GM23248 (cell line): ENCODE results near the gene SLC6A2. TPM values are rescaled to one million over a fixed set of nuclear protein-coding genes. Genes with fewer than 3 reads are reported as not detected.

ENCODE experiments used
- DNase-seq: peaks from one replicate; pipeline ENCODE4 v3.0.0-alpha.2; 2015
- H2AFZ ChIP-seq: fragments of 200-600 bp; sonication (generic); 2 replicates; pipeline ENCODE4 v1.6.1; 2016; ENCODE audit warnings: antibody characterized with exemption
- H3F3A ChIP-seq: fragments of 200-600 bp; sonication (generic); 2 replicates; pipeline ENCODE4 v1.6.1; 2016; ENCODE audit warnings: mild to moderate bottlenecking, antibody characterized with exemption, mixed run types; ENCODE audit not compliant: insufficient read depth
- H3K27ac ChIP-seq: fragments of 200-600 bp; sonication (generic); 2 replicates; pipeline ENCODE4 v1.5.1; 2016; ENCODE audit warnings: mild to moderate bottlenecking
- H3K27me3 ChIP-seq: fragments of 200-600 bp; sonication (generic); replicated peaks from 2 replicates; pipeline ENCODE4 v1.6.1; 2016; ENCODE audit warnings: mild to moderate bottlenecking; ENCODE audit not compliant: insufficient read depth
- H3K36me3 ChIP-seq: fragments of 200-600 bp; sonication (generic); 2 replicates; pipeline ENCODE4 v1.6.1; 2016; ENCODE audit warnings: low read depth, mild to moderate bottlenecking
- H3K4me1 ChIP-seq: fragments of 200-600 bp; sonication (generic); 2 replicates; pipeline ENCODE4 v1.6.1; 2016; ENCODE audit warnings: mild to moderate bottlenecking; ENCODE audit not compliant: insufficient read depth
- H3K4me2 ChIP-seq: fragments of 200-600 bp; sonication (generic); one replicate; pipeline ENCODE4 v1.6.1; 2016; ENCODE audit warnings: mild to moderate bottlenecking; ENCODE audit not compliant: unreplicated experiment
- H3K4me3 ChIP-seq: fragments of 200-600 bp; sonication (generic); 2 replicates; pipeline ENCODE4 v1.5.1; 2016; ENCODE audit warnings: mild to moderate bottlenecking
- H3K79me2 ChIP-seq: fragments of 200-600 bp; sonication (generic); 2 replicates; pipeline ENCODE4 v1.6.1; 2016; ENCODE audit warnings: mild to moderate bottlenecking; ENCODE audit not compliant: insufficient read depth
- H3K9ac ChIP-seq: fragments of 200-600 bp; sonication (generic); 2 replicates; pipeline ENCODE4 v1.6.1; 2016; ENCODE audit warnings: mild to moderate bottlenecking
- H3K9me2 ChIP-seq: fragments of 200-600 bp; sonication (generic); 2 replicates; pipeline ENCODE4 v1.6.1; 2016; ENCODE audit warnings: mixed run types, mild to moderate bottlenecking, moderate library complexity; ENCODE audit not compliant: insufficient read depth
- H3K9me3 ChIP-seq: fragments of 200-600 bp; sonication (generic); one replicate; pipeline ENCODE4 v1.6.1; 2017; ENCODE audit warnings: low read depth
- H4K20me1 ChIP-seq: fragments of 200-600 bp; sonication (generic); 2 replicates; pipeline ENCODE4 v1.6.0; 2016; ENCODE audit not compliant: insufficient read depth
- EZH2 ChIP-seq: fragments of 200-600 bp; sonication (generic); IDR thresholded peaks from 2 replicates; pipeline ENCODE4 v1.6.1; 2018; ENCODE audit warnings: antibody characterized with exemption, mild to moderate bottlenecking; ENCODE audit not compliant: insufficient read depth, poor library complexity, severe bottlenecking
- EZH2phosphoT487 ChIP-seq: fragments of 200-600 bp; sonication (generic); IDR thresholded peaks from 2 replicates; pipeline ENCODE4 v1.6.1; 2018; ENCODE audit warnings: antibody characterized with exemption, moderate library complexity, mild to moderate bottlenecking, low read depth; ENCODE audit not compliant: insufficient read depth
- WGBS, 2 experiments: methylation state at CpG; one replicate each; pipeline ENCODE4 v1.1.6; 2015 to 2017; ENCODE audit warnings: low lambda C conversion rate in 2 of 2, low coverage in 1 of 2; ENCODE audit errors: missing lambda C conversion rate in 2 of 2; 5-methylcytosine and 5-hydroxymethylcytosine counted together
- in situ Hi-C: fragments of 300-500 bp; cut with MboI; formaldehyde crosslinking; loops from 2 replicates; pipeline ENCODE4 v1.15.0; 2020
- polyA plus RNA-seq: library from polyadenylated mRNA; unstranded; fragments of >200 nt; fragmentation: Nextera tagmentation; extraction: Ambion mirVana; gene quantifications from 2 replicates; pipeline ENCODE4 v1.2.1, GENCODE V29; 2016
- total RNA-seq: library from RNA; depleted of rRNA; stranded (reverse); fragments of >200 nt; shearing (Covaris generic); gene quantifications from 2 replicates; pipeline ENCODE4 v1.2.3, GENCODE V29; 2014

Gene SLC6A2
- total and polyA plus RNA-seq, 2 experiments from 2014 or later, result not detected

DNA sequence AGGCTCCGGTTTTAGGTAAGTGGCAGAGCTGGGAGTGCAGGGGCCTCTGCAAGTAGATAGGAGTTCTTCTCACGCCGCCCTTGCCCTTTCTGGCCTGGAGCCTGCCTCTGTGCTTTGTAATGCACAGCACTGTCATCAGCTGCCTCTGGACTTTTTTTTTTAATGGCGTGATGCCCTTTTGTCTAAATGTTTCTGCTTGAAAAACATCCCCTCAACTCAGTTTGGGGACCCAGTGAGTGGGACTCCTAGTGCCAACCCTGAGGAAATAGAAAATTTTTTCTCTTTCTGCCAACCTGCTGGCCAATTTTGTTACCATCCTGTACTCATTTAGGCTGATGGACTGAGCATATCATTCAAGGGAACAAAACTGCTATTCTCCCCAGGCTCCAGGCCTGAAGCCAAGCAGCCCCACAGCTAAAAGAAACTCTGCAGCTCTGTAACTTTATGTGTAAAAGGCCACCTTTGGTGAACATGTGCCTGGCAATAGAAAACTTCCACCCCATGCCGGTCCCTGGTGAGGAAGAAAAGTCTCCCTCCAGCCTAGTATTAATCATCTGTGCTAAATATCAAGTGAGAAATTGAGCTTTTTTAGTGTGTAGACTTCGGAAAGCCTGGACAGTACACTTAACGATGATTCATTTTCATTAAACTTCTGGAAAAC, 22.5 kb downstream of the SLC6A2 start:
- Histone ChIP-seq H3K79me2 (no peaks in the 10 kb centered on the region), H3K27ac (no peak overlapping the region), H3K4me1 (no peaks in the 10 kb centered on the region), H3K9ac (no peak overlapping the region), H3K4me2 (no peak overlapping the region), H3K4me3 (no peak overlapping the region), H3K9me2 (no peaks in the 10 kb centered on the region), H4K20me1 (no peaks in the 10 kb centered on the region), H3F3A (no peaks in the 10 kb centered on the region; the same call in 1 of the 2 replicates), H2AFZ (no peak overlapping the region), H3K27me3 (0 out of 2 replicates have a peak, but pooled peaks cover 3% of the 10 kb centered on the region), H3K36me3 (no peaks in the 10 kb centered on the region), H3K9me3 (no peaks in the 10 kb centered on the region)
- WGBS, 2 experiments, result 15 to 23% methylated on average over 7 of the region's 7 CpGs
- in situ Hi-C loops, result no loop called here
- DNase-seq, result peak; percentile 42
- no peak for TF ChIP-seq EZH2
- no peak for TF ChIP-seq EZH2phosphoT487

- Histone ChIP-seq H3K9ac (no peak overlapping the region), H3K9me3 (no peaks in the 10 kb centered on the region), H3K4me1 (no peaks in the 10 kb centered on the region), H3K4me3 (no peak overlapping the region), H2AFZ (no peak overlapping the region), H3F3A (no peaks in the 10 kb centered on the region; the same call in 1 of the 2 replicates), H3K4me2 (no peak overlapping the region), H3K36me3 (no peaks in the 10 kb centered on the region), H3K9me2 (no peaks in the 10 kb centered on the region), H4K20me1 (no peaks in the 10 kb centered on the region), H3K79me2 (no peaks in the 10 kb centered on the region), H3K27me3 (no peaks in the 10 kb centered on the region), H3K27ac (no peak overlapping the region)
- in situ Hi-C loops, result no loop called here
- WGBS, 2 experiments, result 76 to 79% methylated on average over 7 of the region's 7 CpGs
- no peak for DNase-seq
- TF ChIP-seq EZH2 (no peak), EZH2phosphoT487 (no peak)
These were observed 26.3 kb downstream of the SLC6A2 start for GRCh38 chr16:55682086-55682485.

GRCh38 chr16:55685973-55686372, 30.2 kb downstream of the SLC6A2 start:
- H3F3A ChIP-seq, result no peaks in the 10 kb centered on the region
- no peak overlapping the region for H3K4me3 ChIP-seq
- H3K27ac ChIP-seq, result no peak overlapping the region
- no peaks in the 10 kb centered on the region for H3K4me1 ChIP-seq
- no peak overlapping the region for H3K9ac ChIP-seq
- peaks cover 4% of the 10 kb centered on the region; the same call in 1 of the 2 replicates for H3K27me3 ChIP-seq
- H4K20me1 ChIP-seq, result no peaks in the 10 kb centered on the region
- no peaks in the 10 kb centered on the region for H3K79me2 ChIP-seq
- TF ChIP-seq EZH2 (no peak), EZH2phosphoT487 (no peak)
- H3K9me2 ChIP-seq, result no peaks in the 10 kb centered on the region
- no peak for DNase-seq
- no peaks in the 10 kb centered on the region for H3K36me3 ChIP-seq
- H3K4me2 ChIP-seq, result no peak overlapping the region
- H3K9me3 ChIP-seq, result no peaks in the 10 kb centered on the region
- in situ Hi-C loops, result no loop called here
- H2AFZ ChIP-seq, result no peak overlapping the region
- 50 to 56% methylated on average over 1 of the region's 1 CpG for WGBS, 2 experiments

- Histone ChIP-seq H3K9me2 (no peaks in the 10 kb centered on the region), H3K79me2 (no peaks in the 10 kb centered on the region), H3F3A (no peaks in the 10 kb centered on the region), H3K27me3 (peaks cover 4% of the 10 kb centered on the region; the same call in 1 of the 2 replicates), H3K4me3 (no peak overlapping the region), H3K9me3 (no peaks in the 10 kb centered on the region), H2AFZ (no peak overlapping the region), H3K27ac (no peak overlapping the region), H3K9ac (no peak overlapping the region), H3K4me1 (no peaks in the 10 kb centered on the region), H4K20me1 (no peaks in the 10 kb centered on the region), H3K36me3 (no peaks in the 10 kb centered on the region), H3K4me2 (no peak overlapping the region)
- DNase-seq, result no peak
- TF ChIP-seq EZH2phosphoT487 (no peak), EZH2 (no peak)
- WGBS, 2 experiments, result 52 to 75% methylated on average over 1 of the region's 1 CpG
- in situ Hi-C loops, result no loop called here
These were observed 30.9 kb downstream of the SLC6A2 start for GRCh38 chr16:55686671-55687070.
